CD14-positive monocyte (primary cell): ENCODE data around the gene GPR39. TPM values are rescaled to one million over a fixed set of nuclear protein-coding genes. Genes with fewer than 3 reads are reported as not detected.
"Not testable (repeated sequence)": the region's sequence is repeated elsewhere in the genome, so short reads cannot be mapped to it uniquely, and the experiment has no call there.

Experiments used
- DNase-seq, 3 donors: peaks; one replicate each; pipeline ENCODE4 v3.0.0-alpha.2; 2011 to 2022
- H2AFZ ChIP-seq: 2 replicates; pipeline ENCODE4 v1.6.0; 2012; ENCODE audit warnings: mild to moderate bottlenecking, low read depth, low read length, inconsistent platforms; ENCODE audit not compliant: insufficient read depth, poor library complexity, severe bottlenecking
- H3K27ac ChIP-seq, 2 donors: 1 replicate in 1 of 2; 2 replicates in 1 of 2; pipeline ENCODE4 v1.5.1; 2012 to 2013; ENCODE audit warnings: low read length in 2 of 2, control low read depth in 1 of 2, inconsistent platforms in 1 of 2, low read depth in 1 of 2, mild to moderate bottlenecking in 1 of 2
- H3K27me3 ChIP-seq, 2 donors: one replicate each; pipeline versions ENCODE4 v1.6.0 to v1.6.1; 2011 to 2013; ENCODE audit warnings: low read length in 2 of 2; ENCODE audit not compliant: control insufficient read depth in 2 of 2, insufficient read depth in 2 of 2
- H3K36me3 ChIP-seq, 2 donors: replicated peaks in 1 of 2; 1 replicate in 1 of 2; 2 replicates in 1 of 2; pipeline versions ENCODE4 v1.5.1 to v1.6.1; 2012 to 2013; ENCODE audit warnings: low read length in 2 of 2, control low read depth in 1 of 2, inconsistent platforms in 1 of 2, mild to moderate bottlenecking in 1 of 2; ENCODE audit not compliant: insufficient read depth in 2 of 2, control insufficient read depth in 1 of 2
- H3K4me1 ChIP-seq, 2 donors: 1 replicate in 1 of 2; 2 replicates in 1 of 2; pipeline versions ENCODE4 v1.5.1 to v1.6.1; 2012 to 2013; ENCODE audit warnings: low read length in 2 of 2, control low read depth in 1 of 2, inconsistent platforms in 1 of 2, mild to moderate bottlenecking in 1 of 2, moderate library complexity in 1 of 2; ENCODE audit not compliant: insufficient read depth in 2 of 2, control insufficient read depth in 1 of 2
- H3K4me2 ChIP-seq: replicated peaks from 2 replicates; pipeline ENCODE3; 2012; ENCODE audit warnings: low read length, moderate library complexity, mild to moderate bottlenecking; ENCODE audit not compliant: poor library complexity, severe bottlenecking; ENCODE audit errors: extremely low read depth
- H3K4me3 ChIP-seq, 3 experiments: fragments of 200-600 bp in 1 of 3; sonication (generic) in 1 of 3; replicated peaks in 1 of 3; 1 replicate in 2 of 3; 2 replicates in 1 of 3; pipeline ENCODE4 v1.5.1; 2011 to 2013; ENCODE audit warnings: low read length in 3 of 3, mild to moderate bottlenecking in 3 of 3, control low read depth in 2 of 3, low read depth in 2 of 3, inconsistent platforms in 1 of 3, moderate library complexity in 1 of 3
- H3K79me2 ChIP-seq: 2 replicates; pipeline ENCODE4 v1.6.0; 2012; ENCODE audit warnings: mild to moderate bottlenecking, control low read depth, inconsistent platforms, low read length, moderate library complexity; ENCODE audit not compliant: insufficient read depth
- H3K9ac ChIP-seq: 2 replicates; pipeline ENCODE4 v1.6.0; 2017; ENCODE audit warnings: low read length, mild to moderate bottlenecking; ENCODE audit not compliant: insufficient read depth, poor library complexity, severe bottlenecking
- H3K9me3 ChIP-seq, 2 donors: replicated peaks in 1 of 2; 1 replicate in 1 of 2; 2 replicates in 1 of 2; pipeline versions ENCODE4 v1.5.1 to v1.6.1; 2012 to 2013; ENCODE audit warnings: low read length in 2 of 2, control low read depth in 1 of 2; ENCODE audit not compliant: control insufficient read depth in 1 of 2, insufficient read depth in 1 of 2
- H4K20me1 ChIP-seq: 2 replicates; pipeline ENCODE4 v1.6.0; 2012; ENCODE audit warnings: mild to moderate bottlenecking, low read length, control low read depth, moderate library complexity; ENCODE audit not compliant: insufficient read depth
- H3K27ac Mint-ChIP-seq, 7 donors: one replicate each; pipeline ENCODE4 v1.8.0; 2020; ENCODE audit warnings: mild to moderate bottlenecking in 7 of 7, mixed read lengths in 7 of 7, moderate library complexity in 6 of 7, inconsistent platforms in 2 of 7
- H3K27me3 Mint-ChIP-seq, 3 donors: one replicate each; pipeline ENCODE4 v1.8.0; 2021 to 2022; ENCODE audit warnings: low read depth in 3 of 3, mild to moderate bottlenecking in 3 of 3, mixed read lengths in 3 of 3, moderate library complexity in 3 of 3, inconsistent platforms in 1 of 3
- H3K36me3 Mint-ChIP-seq, 2 donors: one replicate each; pipeline ENCODE4 v1.8.0; 2020; ENCODE audit warnings: mixed read lengths in 2 of 2, inconsistent platforms in 1 of 2, mild to moderate bottlenecking in 1 of 2
- H3K4me1 Mint-ChIP-seq: one replicate; pipeline ENCODE4 v1.8.0; 2020; ENCODE audit warnings: mild to moderate bottlenecking, mixed read lengths
- H3K4me3 Mint-ChIP-seq, 2 donors: one replicate each; pipeline ENCODE4 v1.8.0; 2020; ENCODE audit warnings: mild to moderate bottlenecking in 2 of 2, mixed read lengths in 2 of 2, moderate library complexity in 1 of 2
- H3K9me3 Mint-ChIP-seq, 7 donors: one replicate each; pipeline ENCODE4 v1.8.0; 2020 to 2022; ENCODE audit warnings: mixed read lengths in 7 of 7, mild to moderate bottlenecking in 6 of 7, moderate library complexity in 6 of 7, inconsistent platforms in 2 of 7
- CTCF ChIP-seq: fragments of 200-600 bp; IDR thresholded peaks from one replicate; pipeline ENCODE4 v1.8.0; 2022; ENCODE audit warnings: antibody characterized with exemption, mild to moderate bottlenecking
- WGBS: methylation state at CpG from one replicate; pipeline ENCODE4 v1.1.5; 2013; ENCODE audit warnings: missing lambda C conversion rate; ENCODE audit not compliant: insufficient coverage; 5-methylcytosine and 5-hydroxymethylcytosine counted together
- intact Hi-C, 2 donors: fragments of 100-400 bp; cut with micrococcal nuclease; formaldehyde crosslinking; loops; one replicate each; pipeline versions ENCODE4 v1.15.0 to v1.15.1; 2023
- polyA plus RNA-seq, 3 donors: library from polyadenylated mRNA; depleted of rRNA in 1 of 3; unstranded in 2 of 3; stranded (reverse) in 1 of 3; fragments of 300-500 nt in 2 of 3; fragments of >200 nt in 1 of 3; fragmentation: Illumina TruSeq in 2 of 3; gene quantifications; 1 replicate in 2 of 3; 2 replicates in 1 of 3; pipeline ENCODE4 v1.2.3, GENCODE V29; 2012 to 2021

The GPR39 gene
- polyA plus RNA-seq, 3 donors: 0.12 TPM; not detected in 2

- no peaks in the 10 kb centered on the region for H3K27me3 ChIP-seq
- peaks cover 4 to 6% (median 5%) of the 10 kb centered on the region in 3 donors for H3K27me3 Mint-ChIP-seq
- no peaks in the 10 kb centered on the region for H3K79me2 ChIP-seq
- DNase-seq: no peak
- no peak for TF ChIP-seq CTCF
- no peaks in the 10 kb centered on the region for H3K4me1 Mint-ChIP-seq
- no peaks in the 10 kb centered on the region for H3K36me3 ChIP-seq
- no peaks in the 10 kb centered on the region for H3K9me3 ChIP-seq
- no peak overlapping the region for H3K9ac ChIP-seq
- H3K27ac ChIP-seq: no peak overlapping the region
- peaks cover 0 to 2% (median 0%) of the 10 kb centered on the region in 7 donors for H3K9me3 Mint-ChIP-seq
- no peaks in the 10 kb centered on the region for H3K4me1 ChIP-seq
- no peaks in the 10 kb centered on the region for H3K36me3 Mint-ChIP-seq
- no peak overlapping the region for H3K4me2 ChIP-seq
- WGBS: 0% methylated on average over 1 of the region's 4 CpGs
- intact Hi-C loops: no loop called here
- H3K4me3 Mint-ChIP-seq: no peak overlapping the region
- no peak overlapping the region for H3K27ac Mint-ChIP-seq
- H2AFZ ChIP-seq: no peak overlapping the region
- H3K4me3 ChIP-seq: no peak overlapping the region
- H4K20me1 ChIP-seq: no peaks in the 10 kb centered on the region
Observed at GRCh38 chr2:132522901-132523300, 106.3 kb downstream of the GPR39 start.

DNA sequence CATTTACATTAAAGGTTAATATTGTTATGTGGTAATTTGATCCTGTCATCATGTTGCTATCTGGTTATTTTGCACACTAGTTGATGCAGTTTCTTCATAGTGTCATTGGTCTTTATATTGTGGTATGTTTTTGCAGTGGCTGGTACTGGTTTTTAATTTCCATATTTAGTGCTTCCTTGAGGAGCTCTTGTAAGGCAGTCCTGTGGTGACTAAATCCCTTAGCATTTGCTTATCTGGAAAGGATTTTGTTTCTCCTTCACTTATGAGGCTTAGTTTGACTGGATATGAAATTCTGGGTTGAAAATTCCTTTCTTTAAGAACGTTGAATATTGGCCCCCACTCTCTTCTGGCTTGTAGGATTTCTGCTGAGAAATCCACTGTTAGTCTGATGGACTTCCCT is 120.5 kb downstream of the GPR39 start:
- H3K79me2 ChIP-seq, H3K27ac ChIP-seq, H3K4me1 ChIP-seq, H3K4me1 Mint-ChIP-seq, H3K36me3 ChIP-seq, H3K27me3 ChIP-seq, H3K36me3 Mint-ChIP-seq, H3K4me2 ChIP-seq, H3K27me3 Mint-ChIP-seq, H3K27ac Mint-ChIP-seq, H4K20me1 ChIP-seq, DNase-seq, H3K4me3 Mint-ChIP-seq, H3K4me3 ChIP-seq, intact Hi-C loops, H3K9me3 ChIP-seq, H2AFZ ChIP-seq, H3K9ac ChIP-seq: not testable (repeated sequence)
- peaks cover under 1 to 14% (median 5%) of the 10 kb centered on the region in 7 donors for H3K9me3 Mint-ChIP-seq
- no CpG with 5 or more reads among the region's 1 CpG for WGBS
